ENCODE data around the gene CRYL1. TPM values are rescaled to one million over a fixed set of nuclear protein-coding genes. Genes with fewer than 3 reads are reported as not detected.

Gene CRYL1
- total RNA-seq, 1 experiment from 2014 or later: 5.9 TPM

DNA sequence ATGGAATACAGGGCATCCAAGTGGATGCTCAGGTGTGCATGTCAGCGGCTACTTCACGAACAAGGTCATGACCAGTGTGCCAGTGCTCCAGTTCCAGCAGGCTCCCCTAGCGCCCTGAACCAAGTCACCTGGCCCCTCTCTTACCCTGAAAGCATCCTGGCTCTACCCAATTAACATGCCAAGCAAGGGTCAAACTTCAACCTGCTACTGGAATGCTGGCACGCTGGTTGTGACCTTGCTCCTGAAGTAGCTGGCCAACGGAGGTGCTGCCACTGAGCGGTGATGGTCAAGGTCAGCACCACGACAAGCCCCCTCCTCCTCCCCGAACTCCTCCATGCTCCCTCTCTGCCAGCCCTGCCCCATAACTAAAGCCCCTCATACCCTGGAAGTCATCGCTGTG is 96.0 kb downstream of the CRYL1 start:
- no peaks in the 10 kb centered on the region for H3K9me3 ChIP-seq (ENCODE audit: low read depth, low read length, poor library complexity, severe bottlenecking)
- no peak overlapping the region for H3K27ac ChIP-seq (ENCODE audit: low read depth, low read length, poor library complexity, severe bottlenecking)
- no peaks in the 10 kb centered on the region for H3K36me3 ChIP-seq (ENCODE audit: insufficient read depth, low read length, poor library complexity, severe bottlenecking)
- BruUV-seq (replicated peaks): no TSS peak
- intact Hi-C loops (cut with micrococcal nuclease; ENCODE audit: unreplicated experiment): no loop called here
- TF ChIP-seq, protein P1, sequence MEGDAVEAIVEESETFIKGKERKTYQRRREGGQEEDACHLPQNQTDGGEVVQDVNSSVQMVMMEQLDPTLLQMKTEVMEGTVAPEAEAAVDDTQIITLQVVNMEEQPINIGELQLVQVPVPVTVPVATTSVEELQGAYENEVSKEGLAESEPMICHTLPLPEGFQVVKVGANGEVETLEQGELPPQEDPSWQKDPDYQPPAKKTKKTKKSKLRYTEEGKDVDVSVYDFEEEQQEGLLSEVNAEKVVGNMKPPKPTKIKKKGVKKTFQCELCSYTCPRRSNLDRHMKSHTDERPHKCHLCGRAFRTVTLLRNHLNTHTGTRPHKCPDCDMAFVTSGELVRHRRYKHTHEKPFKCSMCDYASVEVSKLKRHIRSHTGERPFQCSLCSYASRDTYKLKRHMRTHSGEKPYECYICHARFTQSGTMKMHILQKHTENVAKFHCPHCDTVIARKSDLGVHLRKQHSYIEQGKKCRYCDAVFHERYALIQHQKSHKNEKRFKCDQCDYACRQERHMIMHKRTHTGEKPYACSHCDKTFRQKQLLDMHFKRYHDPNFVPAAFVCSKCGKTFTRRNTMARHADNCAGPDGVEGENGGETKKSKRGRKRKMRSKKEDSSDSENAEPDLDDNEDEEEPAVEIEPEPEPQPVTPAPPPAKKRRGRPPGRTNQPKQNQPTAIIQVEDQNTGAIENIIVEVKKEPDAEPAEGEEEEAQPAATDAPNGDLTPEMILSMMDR (conservative IDR thresholded peaks at IDR 0.05; ENCODE audit: low read depth, low read length): no peak
- TF ChIP-seq EZH2 (IDR thresholded peaks at IDR 0.05; ENCODE audit: borderline replicate concordance, low read depth, low read length, poor library complexity, severe bottlenecking): no peak
- H3K4me3 ChIP-seq (ENCODE audit: low read depth, low read length, poor library complexity, severe bottlenecking): no peak overlapping the region
- ChIA-PET POLR2A (ENCODE audit: low non-redundant PET) (no interaction called here), CTCF (no interaction called here)
- H3K27me3 ChIP-seq (replicated peaks; ENCODE audit: insufficient read depth, low read depth, low read length, poor library complexity): no peaks in the 10 kb centered on the region
- no peak for DNase-seq (ENCODE audit: low spot score)
- H3K4me1 ChIP-seq (ENCODE audit: insufficient read depth, low read length, poor library complexity, severe bottlenecking): no peaks in the 10 kb centered on the region

DNA sequence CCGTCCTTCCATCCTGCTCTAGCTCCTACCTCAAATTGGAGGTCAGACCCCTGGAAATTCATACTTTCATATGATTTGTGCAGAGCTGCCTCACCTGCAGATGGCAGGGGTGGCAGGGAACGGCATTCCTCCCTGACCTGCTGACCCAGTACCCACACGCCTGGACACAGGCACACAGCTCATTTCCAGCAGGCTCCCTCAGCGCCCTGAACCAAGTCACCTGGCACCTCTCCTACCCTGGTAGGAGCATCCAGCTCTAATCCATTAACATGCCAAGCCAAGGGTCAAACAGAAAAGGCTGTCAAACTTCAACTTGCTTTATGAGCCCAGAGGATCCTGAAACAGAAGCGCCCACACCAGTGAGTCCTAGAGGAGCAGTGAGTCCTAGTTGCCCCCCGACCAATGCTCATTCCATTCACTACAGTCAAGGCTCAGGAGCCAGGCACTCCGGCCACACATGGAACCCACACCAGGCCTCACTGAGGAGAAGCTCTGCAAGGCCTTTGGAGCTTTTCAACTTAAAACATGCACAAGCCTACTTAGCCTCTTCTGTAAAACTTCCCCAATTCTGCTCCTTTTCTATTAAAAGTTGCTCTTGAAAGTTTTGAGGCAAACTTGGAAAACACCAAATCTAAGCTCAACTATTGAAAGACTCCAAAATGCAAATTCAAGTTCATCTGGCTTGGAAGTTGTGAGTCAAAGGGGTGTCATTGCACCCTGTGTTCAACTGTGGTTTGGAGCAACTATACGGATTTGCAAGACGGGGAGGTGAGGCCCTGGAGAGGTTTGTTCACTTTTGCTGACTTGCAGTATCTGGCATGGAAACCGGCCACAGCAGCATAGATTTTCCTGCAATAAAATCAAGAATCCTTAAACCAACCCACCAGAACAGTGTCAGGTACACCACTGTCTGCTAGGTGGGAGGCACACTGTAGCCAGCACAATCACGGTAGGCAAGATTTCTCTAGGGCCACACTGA is 96.7 kb downstream of the CRYL1 start:
- BruUV-seq (replicated peaks): no TSS peak
- Histone ChIP-seq H3K36me3 (ENCODE audit: insufficient read depth, low read length, poor library complexity, severe bottlenecking) (no peaks in the 10 kb centered on the region), H3K27ac (ENCODE audit: low read depth, low read length, poor library complexity, severe bottlenecking) (no peak overlapping the region), H3K4me1 (ENCODE audit: insufficient read depth, low read length, poor library complexity, severe bottlenecking) (no peaks in the 10 kb centered on the region), H3K9me3 (ENCODE audit: low read depth, low read length, poor library complexity, severe bottlenecking) (no peaks in the 10 kb centered on the region), H3K4me3 (ENCODE audit: low read depth, low read length, poor library complexity, severe bottlenecking) (no peak overlapping the region), H3K27me3 (replicated peaks; ENCODE audit: insufficient read depth, low read depth, low read length, poor library complexity) (no peaks in the 10 kb centered on the region)
- TF ChIP-seq, protein P1 (conservative IDR thresholded peaks at IDR 0.05; ENCODE audit: low read depth, low read length): no peak
- no peak for TF ChIP-seq EZH2 (IDR thresholded peaks at IDR 0.05; ENCODE audit: borderline replicate concordance, low read depth, low read length, poor library complexity, severe bottlenecking)
- CTCF ChIA-PET: no interaction called here
- intact Hi-C loops (cut with micrococcal nuclease; ENCODE audit: unreplicated experiment): no loop called here
- POLR2A ChIA-PET (ENCODE audit: low non-redundant PET): no interaction called here
- DNase-seq (ENCODE audit: low spot score): no peak

DNA sequence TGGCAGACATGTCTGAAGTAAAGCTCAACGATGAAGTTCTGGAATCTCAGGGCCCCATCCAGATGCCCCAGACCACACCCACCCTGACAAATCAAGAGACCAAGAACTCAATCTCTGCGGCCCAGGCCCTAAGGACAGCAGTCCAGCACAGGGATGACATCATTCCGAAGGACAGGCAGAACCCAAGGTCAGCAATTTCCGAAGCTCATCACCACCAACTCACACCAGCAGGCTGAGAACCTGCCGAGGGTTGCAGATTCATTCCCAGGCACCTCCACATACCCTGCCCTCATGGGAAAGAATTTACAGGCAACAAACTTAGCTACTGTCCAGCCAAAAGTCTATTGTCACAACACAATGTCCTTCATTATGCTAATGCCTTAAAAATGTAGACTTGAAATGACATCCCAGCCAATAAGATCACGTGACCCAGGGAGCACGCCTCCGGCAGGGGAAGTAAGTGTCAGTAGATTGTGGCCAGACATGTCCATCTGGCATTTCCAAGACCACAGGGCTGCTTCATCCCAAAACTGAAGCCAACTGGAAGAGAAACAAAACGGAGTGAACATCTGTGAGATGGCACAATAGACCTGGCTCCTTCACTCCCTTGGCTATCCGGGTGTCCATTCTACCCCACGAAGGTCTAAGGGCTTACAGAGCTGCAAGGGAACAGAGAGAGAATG is 98.8 kb downstream of the CRYL1 start:
- intact Hi-C loops (cut with micrococcal nuclease; ENCODE audit: unreplicated experiment): no loop called here
- Histone ChIP-seq H3K36me3 (ENCODE audit: insufficient read depth, low read length, poor library complexity, severe bottlenecking) (no peaks in the 10 kb centered on the region), H3K27me3 (replicated peaks; ENCODE audit: insufficient read depth, low read depth, low read length, poor library complexity) (no peaks in the 10 kb centered on the region), H3K27ac (ENCODE audit: low read depth, low read length, poor library complexity, severe bottlenecking) (no peak overlapping the region), H3K4me1 (ENCODE audit: insufficient read depth, low read length, poor library complexity, severe bottlenecking) (no peaks in the 10 kb centered on the region), H3K4me3 (ENCODE audit: low read depth, low read length, poor library complexity, severe bottlenecking) (no peak overlapping the region), H3K9me3 (ENCODE audit: low read depth, low read length, poor library complexity, severe bottlenecking) (no peaks in the 10 kb centered on the region)
- ChIA-PET CTCF (no interaction called here), POLR2A (ENCODE audit: low non-redundant PET) (interaction anchor here (0.6 kb wide), 1 partner anchor 84 kb away, joined by 3 read pairs; no protein-coding TSS in a partner anchor)
- TF ChIP-seq EZH2 (IDR thresholded peaks at IDR 0.05; ENCODE audit: borderline replicate concordance, low read depth, low read length, poor library complexity, severe bottlenecking): no peak
- TF ChIP-seq, protein P1 (conservative IDR thresholded peaks at IDR 0.05; ENCODE audit: low read depth, low read length): no peak
- no peak for DNase-seq (ENCODE audit: low spot score)
- no TSS peak for BruUV-seq (replicated peaks)

Measured in A673 (cell line).